Measurements from ENCODE around the gene HOATZ. TPM values are rescaled to one million over a fixed set of nuclear protein-coding genes. Genes with fewer than 3 reads are reported as not detected.

Gene HOATZ
- total and polyA plus RNA-seq, 2 donors (not counting 1 experiment from before 2014, with no cell fraction given) = not detected

- peak; percentile 57 to 88 for DNase-seq (ENCODE audit: low read depth in 2 of 2)
- no peaks in the 10 kb centered on the region for H3K9me3 ChIP-seq (ENCODE audit: control insufficient read depth, insufficient read depth, low read depth, low read length)
- peaks cover 25% of the 10 kb centered on the region for H3K4me1 ChIP-seq (ENCODE audit: control insufficient read depth, extremely low read depth, insufficient read depth, low read length)
- no peak overlapping the region for H3K27ac ChIP-seq (ENCODE audit: insufficient read depth, low read length)
- no peak for TF ChIP-seq EZH2 (IDR thresholded peaks at IDR 0.05; ENCODE audit: low read length, missing control alignments)
- TF ChIP-seq, protein P1, sequence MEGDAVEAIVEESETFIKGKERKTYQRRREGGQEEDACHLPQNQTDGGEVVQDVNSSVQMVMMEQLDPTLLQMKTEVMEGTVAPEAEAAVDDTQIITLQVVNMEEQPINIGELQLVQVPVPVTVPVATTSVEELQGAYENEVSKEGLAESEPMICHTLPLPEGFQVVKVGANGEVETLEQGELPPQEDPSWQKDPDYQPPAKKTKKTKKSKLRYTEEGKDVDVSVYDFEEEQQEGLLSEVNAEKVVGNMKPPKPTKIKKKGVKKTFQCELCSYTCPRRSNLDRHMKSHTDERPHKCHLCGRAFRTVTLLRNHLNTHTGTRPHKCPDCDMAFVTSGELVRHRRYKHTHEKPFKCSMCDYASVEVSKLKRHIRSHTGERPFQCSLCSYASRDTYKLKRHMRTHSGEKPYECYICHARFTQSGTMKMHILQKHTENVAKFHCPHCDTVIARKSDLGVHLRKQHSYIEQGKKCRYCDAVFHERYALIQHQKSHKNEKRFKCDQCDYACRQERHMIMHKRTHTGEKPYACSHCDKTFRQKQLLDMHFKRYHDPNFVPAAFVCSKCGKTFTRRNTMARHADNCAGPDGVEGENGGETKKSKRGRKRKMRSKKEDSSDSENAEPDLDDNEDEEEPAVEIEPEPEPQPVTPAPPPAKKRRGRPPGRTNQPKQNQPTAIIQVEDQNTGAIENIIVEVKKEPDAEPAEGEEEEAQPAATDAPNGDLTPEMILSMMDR (conservative IDR thresholded peaks at IDR 0.05 in 1 of 2, IDR thresholded peaks at IDR 0.05 in 1 of 2; ENCODE audit: low read depth in 1 of 2, low read length in 2 of 2) = peak; percentile 78 to 88
- H3K4me2 ChIP-seq (ENCODE audit: extremely low read depth, insufficient read depth, low read length) = no peak overlapping the region
- H3K27me3 ChIP-seq (ENCODE audit: control insufficient read depth, insufficient read depth, low read length) = no peaks in the 10 kb centered on the region
- no peak overlapping the region for H3K9ac ChIP-seq (ENCODE audit: insufficient read depth, low read length)
- no peak overlapping the region for H2AFZ ChIP-seq (ENCODE audit: low read length)
- peaks cover under 1% of the 10 kb centered on the region for H3K36me3 ChIP-seq (ENCODE audit: control insufficient read depth, insufficient read depth, low read length)
- no peaks in the 10 kb centered on the region for H3K79me2 ChIP-seq (ENCODE audit: control insufficient read depth, insufficient read depth, low read length)
- no peaks in the 10 kb centered on the region for H4K20me1 ChIP-seq (ENCODE audit: control insufficient read depth, extremely low read depth, insufficient read depth, low read length)
- no peak overlapping the region for H3K4me3 ChIP-seq (replicated peaks in 1 of 4; ENCODE audit: control extremely low read depth in 1 of 4, insufficient read depth in 1 of 4, low read depth in 3 of 4, low read length in 4 of 4)
Measured at GRCh38 chr11:111565114-111565720, 50.6 kb downstream of the HOATZ start.

GRCh38 chr11:111566324-111566723, 51.7 kb downstream of the HOATZ start:
- DNase-seq (ENCODE audit: low read depth in 2 of 2) = no peak
- Histone ChIP-seq H3K36me3 (ENCODE audit: control insufficient read depth, insufficient read depth, low read length) (no peaks in the 10 kb centered on the region), H2AFZ (ENCODE audit: low read length) (no peak overlapping the region), H3K4me2 (ENCODE audit: extremely low read depth, insufficient read depth, low read length) (no peak overlapping the region), H3K4me1 (ENCODE audit: control insufficient read depth, extremely low read depth, insufficient read depth, low read length) (peaks cover 24% of the 10 kb centered on the region), H3K27ac (ENCODE audit: insufficient read depth, low read length) (no peak overlapping the region), H3K79me2 (ENCODE audit: control insufficient read depth, insufficient read depth, low read length) (no peaks in the 10 kb centered on the region), H3K4me3 (replicated peaks in 1 of 4; ENCODE audit: control extremely low read depth in 1 of 4, insufficient read depth in 1 of 4, low read depth in 3 of 4, low read length in 4 of 4) (no peak overlapping the region), H4K20me1 (ENCODE audit: control insufficient read depth, extremely low read depth, insufficient read depth, low read length) (no peaks in the 10 kb centered on the region), H3K9me3 (ENCODE audit: control insufficient read depth, insufficient read depth, low read depth, low read length) (no peaks in the 10 kb centered on the region), H3K27me3 (ENCODE audit: control insufficient read depth, insufficient read depth, low read length) (no peaks in the 10 kb centered on the region), H3K9ac (ENCODE audit: insufficient read depth, low read length) (no peak overlapping the region)
- no peak for TF ChIP-seq EZH2 (IDR thresholded peaks at IDR 0.05; ENCODE audit: low read length, missing control alignments)
- TF ChIP-seq, protein P1 (conservative IDR thresholded peaks at IDR 0.05 in 1 of 2, IDR thresholded peaks at IDR 0.05 in 1 of 2; ENCODE audit: low read depth in 1 of 2, low read length in 2 of 2) = no peak

- Histone ChIP-seq H3K4me1 (ENCODE audit: control insufficient read depth, extremely low read depth, insufficient read depth, low read length) (peaks cover 25% of the 10 kb centered on the region), H3K27ac (ENCODE audit: insufficient read depth, low read length) (no peak overlapping the region), H3K36me3 (ENCODE audit: control insufficient read depth, insufficient read depth, low read length) (no peaks in the 10 kb centered on the region), H4K20me1 (ENCODE audit: control insufficient read depth, extremely low read depth, insufficient read depth, low read length) (no peaks in the 10 kb centered on the region), H3K9ac (ENCODE audit: insufficient read depth, low read length) (no peak overlapping the region), H3K27me3 (ENCODE audit: control insufficient read depth, insufficient read depth, low read length) (no peaks in the 10 kb centered on the region), H3K79me2 (ENCODE audit: control insufficient read depth, insufficient read depth, low read length) (no peaks in the 10 kb centered on the region), H2AFZ (ENCODE audit: low read length) (no peak overlapping the region), H3K4me2 (ENCODE audit: extremely low read depth, insufficient read depth, low read length) (no peak overlapping the region), H3K9me3 (ENCODE audit: control insufficient read depth, insufficient read depth, low read depth, low read length) (no peaks in the 10 kb centered on the region), H3K4me3 (replicated peaks in 1 of 4; ENCODE audit: control extremely low read depth in 1 of 4, insufficient read depth in 1 of 4, low read depth in 3 of 4, low read length in 4 of 4) (no peak overlapping the region)
- no peak for TF ChIP-seq EZH2 (IDR thresholded peaks at IDR 0.05; ENCODE audit: low read length, missing control alignments)
- TF ChIP-seq, protein P1 (conservative IDR thresholded peaks at IDR 0.05 in 1 of 2, IDR thresholded peaks at IDR 0.05 in 1 of 2; ENCODE audit: low read depth in 1 of 2, low read length in 2 of 2) = no peak
- DNase-seq (ENCODE audit: low read depth in 2 of 2) = peak in 1 of 2 donors; percentile 57
Measured at GRCh38 chr11:111569476-111569875, 54.9 kb downstream of the HOATZ start.

All from fibroblast of lung (primary cell).